Suppressor macrophage treated with lipopolysaccharide for 4 hours (primary cell): Measurements from ENCODE around the gene STPG2.
"Not testable (repeated sequence)": the region's sequence is repeated elsewhere in the genome, so short reads cannot be mapped to it uniquely, and the experiment has no call there.

Experiments
- DNase-seq: peaks from one replicate; pipeline ENCODE4 v3.0.0-alpha.2; 2020

STPG2 gene

DNA sequence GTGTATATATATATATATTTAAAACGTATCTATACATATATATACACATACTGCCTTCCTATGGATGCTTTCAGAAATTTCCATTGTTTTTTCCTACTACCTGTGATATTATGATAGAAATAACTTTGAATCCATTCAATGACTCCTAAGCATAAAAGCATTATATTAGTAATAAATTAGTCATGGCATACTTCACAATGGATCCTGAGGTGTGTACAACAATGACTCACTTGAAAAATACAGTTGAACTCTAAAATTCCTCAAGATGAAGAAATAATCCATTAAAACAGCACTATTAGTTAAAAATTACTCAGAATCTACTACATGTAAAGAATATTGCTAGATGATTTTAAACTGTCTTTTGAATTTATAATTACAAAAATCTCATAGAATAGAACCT lies 201.1 kb downstream of the STPG2 start:
- no peak for DNase-seq

DNA sequence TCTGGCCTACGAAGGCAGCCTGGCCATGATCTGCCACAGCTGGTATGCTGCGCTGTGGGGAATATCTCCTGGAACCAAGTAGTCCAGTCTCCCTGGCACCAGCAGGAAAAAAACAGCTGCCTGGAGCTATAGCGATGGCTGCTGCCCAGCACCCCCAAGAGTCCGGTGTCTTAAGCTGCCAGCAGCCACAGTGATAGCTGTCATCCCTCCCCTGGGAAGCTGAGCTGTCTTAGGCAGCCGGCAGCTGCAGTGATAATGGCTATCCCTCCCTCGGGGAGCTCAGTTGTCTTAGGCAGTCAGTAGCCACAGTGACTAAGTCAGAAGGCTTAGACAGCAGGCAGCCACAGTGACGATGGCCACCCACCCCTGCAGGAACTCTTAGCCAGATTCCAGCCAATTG lies 205.1 kb downstream of the STPG2 start:
- DNase-seq: no peak

DNA sequence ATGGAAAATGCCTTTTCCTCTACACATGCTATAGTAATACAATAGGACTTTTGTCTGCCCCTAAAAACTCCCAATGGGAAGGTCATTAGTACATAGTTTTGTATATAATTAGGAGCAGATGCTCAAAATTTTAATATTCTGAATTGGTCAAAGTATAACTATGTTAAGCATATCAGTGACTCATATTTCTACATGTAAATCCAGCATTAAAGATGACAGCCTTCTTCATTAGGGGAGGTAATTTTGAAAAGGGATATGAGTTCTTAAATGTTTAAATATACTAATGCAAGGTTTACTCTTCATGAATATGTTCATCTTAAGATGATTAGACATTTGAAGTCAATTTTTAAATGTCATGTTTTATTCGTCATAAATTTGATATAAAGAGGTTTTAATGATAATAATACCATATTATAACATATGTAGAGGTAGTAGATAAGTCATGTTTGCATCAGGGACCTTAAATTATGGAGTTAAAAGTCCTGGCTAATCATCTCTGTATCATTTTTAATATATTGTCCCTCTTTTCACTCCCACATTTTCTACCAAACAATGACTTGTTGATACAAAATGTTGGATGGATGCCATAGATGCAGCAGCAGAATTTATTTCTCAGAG lies 218.8 kb downstream of the STPG2 start:
- DNase-seq: no peak

DNA sequence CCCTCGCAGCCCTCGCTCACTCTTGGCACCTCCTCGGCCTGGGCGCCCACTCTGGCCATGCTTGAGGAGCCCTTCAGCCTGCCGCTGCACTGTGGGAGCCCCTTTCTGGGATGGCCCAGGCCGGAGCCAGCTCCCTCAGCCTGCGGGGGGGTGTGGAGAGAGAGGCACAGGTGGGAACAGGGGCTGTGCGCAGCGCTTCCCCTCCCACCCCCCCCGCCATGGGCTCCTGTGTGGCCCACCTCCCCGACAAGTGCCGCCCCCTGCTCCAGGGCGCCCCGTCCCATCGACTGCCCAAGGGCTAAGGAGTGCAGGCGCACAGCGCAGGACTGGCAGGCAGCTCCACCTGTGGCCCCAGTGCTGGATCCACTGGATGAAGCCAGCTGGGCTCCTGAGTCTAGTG lies 220.2 kb downstream of the STPG2 start:
- no peak for DNase-seq

DNA sequence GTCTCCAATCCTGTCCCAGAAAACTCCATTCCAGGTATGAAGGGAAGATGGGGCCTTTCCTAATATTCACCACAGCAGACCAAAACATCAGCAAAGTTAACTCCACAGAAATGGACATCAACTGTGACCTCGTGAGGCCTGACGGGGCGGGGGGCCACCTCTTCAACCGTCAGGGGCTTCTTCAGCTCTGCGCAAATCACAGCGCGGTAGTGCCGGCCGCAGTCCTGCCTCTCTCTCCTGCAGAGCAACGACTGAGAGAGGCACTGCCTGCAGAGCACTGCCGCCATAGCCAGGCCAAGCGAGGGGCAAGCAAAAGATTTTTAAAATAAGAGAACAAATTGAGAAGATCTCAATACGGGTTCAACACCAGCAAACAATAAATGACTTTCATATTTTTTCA lies 226.2 kb downstream of the STPG2 start:
- DNase-seq: no peak

DNA sequence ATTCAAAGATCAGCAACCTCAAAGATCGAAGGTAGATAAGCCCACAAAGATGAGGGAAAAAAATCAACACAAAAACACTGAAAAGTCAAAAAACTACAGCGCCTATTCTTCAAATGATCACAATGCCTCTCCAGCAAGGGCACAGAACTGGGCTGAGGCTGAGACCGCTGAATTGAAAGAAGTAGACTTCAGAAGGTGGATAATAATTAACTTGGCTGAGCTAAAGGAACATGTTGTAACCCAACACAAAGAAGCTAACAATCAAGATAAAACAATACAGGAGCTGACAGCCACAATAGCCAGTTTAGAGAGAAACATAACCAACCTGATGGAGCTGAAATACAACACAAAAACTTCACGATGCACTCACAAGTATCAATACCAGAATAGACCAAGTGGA lies 231.1 kb downstream of the STPG2 start:
- no peak for DNase-seq

DNA sequence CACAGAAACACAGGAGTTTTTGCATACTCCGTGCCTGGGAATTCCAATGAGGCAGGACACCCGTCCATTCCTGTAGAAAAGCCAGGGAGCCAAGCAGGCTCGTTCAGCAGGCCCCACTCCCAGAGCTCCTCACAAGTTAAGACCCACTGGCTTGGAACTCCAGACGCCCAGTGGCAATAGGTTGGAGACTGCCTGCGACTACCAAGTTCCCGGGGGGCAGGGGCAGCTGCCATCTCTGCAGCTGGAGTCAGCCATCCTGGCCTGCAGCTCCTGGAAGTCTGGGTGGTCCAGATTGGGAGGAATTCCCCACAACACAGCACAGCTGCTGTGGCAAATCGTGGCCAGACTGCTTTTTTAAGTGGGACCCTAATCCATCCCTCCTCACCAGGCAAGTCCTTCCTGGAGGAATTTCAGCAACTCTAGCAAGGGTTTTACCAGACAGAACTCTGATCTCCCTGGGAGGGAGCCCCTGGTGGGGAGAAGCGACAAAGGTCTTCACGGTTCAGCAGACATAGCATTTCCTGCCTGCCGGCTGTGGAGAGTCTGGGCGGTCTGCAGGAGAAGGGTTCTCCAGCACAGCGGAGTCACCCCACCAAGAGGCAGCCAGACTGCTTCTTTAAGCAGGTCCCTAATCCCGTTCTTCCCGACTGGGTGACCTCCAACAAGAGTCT lies 231.9 kb downstream of the STPG2 start:
- no peak for DNase-seq

DNA sequence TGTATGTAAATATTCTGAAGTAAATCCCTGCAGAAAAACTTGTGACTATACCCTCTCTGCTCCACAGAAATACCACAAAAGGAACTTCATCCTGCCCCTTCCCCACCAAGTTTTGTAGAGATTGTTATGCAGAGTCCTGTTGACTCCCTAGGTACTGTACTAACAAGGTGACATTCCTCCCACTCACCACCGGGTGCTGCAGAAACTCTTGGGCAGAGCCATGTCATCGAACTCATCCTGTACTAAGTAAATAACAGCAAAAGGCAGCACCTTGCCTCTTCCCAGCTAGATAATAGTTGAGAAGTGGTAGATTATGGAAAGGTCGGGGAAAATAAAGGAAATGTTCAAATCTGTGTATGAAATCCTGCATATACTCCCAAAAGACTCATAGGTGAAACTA lies 233.3 kb downstream of the STPG2 start:
- DNase-seq: no peak

DNA sequence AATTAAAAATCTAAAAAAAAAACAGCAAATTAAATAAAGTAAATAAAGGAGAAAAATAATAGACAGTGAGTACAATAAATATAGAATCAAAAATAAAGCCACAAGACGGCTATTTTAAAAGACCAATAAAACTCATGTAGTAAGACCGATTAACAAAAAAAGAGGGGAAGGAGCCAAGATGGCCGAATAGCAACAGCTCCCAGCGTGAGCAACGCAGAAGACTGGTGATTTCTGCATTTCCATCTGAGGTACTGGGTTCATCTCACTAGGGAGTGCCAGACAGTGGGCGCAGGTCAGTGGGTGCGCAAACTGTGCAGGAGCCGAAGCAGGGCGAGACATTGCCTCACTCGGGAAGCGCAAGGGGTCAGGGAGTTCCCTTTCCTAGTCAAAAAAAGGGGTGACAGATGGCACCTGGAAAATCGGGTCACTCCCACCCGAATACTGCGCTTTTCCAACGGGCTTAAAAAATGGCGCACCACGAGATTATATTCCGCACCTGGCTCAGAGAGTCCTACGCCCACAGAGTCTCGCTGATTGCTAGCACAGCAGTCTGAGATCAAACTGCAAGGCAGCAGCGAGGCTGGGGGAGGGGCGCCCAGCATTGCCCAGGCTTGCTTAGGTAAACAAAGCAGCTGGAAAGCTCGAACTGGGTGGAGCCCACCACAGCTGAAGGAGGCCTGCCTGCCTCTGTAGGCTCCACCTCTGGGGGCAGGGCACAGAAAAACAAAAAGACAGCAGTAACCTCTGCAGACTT lies 239.7 kb downstream of the STPG2 start:
- DNase-seq: not testable (repeated sequence)

DNA sequence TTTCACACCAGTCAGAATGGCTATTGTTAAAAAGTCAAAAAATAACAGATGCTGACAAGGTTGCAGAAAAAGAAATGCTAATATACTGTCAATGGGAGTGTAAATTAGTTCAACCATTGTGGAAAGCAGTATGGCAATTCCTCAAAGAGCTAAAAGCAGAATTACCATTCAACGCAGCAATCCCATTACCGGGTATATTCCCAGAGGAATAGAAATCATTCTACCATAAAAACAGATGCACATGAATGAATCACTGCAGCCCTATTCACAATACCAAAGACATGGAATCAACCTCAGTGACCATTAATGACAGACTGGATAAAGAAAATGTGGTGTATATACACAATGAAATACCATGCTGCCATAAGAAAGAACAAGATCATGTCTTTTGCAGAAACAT lies 243.0 kb downstream of the STPG2 start:
- DNase-seq: no peak

DNA sequence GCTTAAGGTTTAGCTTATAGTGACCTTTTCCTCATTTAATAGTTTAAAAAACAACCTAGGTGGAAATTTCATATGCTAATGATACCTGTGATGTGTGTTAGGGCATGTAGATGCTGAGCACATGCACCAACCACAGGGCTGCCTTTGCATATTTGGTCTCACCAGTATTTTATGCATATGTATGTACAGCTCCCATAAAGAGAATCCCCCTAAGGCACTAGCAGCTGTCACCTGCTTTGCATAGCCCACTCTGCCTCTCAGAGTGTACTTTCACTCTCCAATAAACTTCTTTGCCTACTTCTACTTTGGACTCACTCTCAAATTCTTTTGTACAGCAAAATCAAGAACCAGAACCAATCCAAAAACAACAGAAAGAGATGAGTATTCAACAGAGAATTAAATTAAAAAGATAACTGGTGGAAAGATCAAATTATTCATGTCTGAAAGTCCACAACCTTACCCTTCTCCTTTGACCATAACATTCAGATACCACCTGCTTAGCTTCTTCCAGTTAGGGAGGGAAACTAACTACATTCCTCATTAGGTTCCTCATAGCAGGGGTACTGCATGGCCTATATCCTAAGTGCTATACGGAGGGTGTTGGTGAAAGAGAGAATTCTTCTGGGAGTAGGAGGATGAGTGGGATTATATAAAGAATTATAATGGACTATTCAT lies 250.5 kb downstream of the STPG2 start:
- DNase-seq: no peak

DNA sequence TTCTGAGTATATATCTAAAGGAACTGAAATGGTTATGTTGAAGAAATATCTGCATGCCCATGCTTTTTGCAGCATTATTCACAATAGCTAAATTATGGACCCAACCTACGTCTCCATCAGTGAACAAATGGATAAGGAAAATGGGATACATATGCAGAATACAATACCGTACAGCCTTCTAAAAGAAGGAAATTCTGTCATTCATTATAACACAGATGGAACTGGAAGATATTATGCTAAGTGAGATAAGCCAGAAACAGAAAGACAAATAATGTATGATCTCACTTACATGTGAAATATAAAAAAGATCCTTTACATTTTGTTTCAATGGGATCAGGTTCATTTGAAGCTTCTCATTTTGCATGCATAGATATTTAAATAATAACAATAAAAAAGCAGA lies 263.3 kb downstream of the STPG2 start:
- DNase-seq: no peak

DNA sequence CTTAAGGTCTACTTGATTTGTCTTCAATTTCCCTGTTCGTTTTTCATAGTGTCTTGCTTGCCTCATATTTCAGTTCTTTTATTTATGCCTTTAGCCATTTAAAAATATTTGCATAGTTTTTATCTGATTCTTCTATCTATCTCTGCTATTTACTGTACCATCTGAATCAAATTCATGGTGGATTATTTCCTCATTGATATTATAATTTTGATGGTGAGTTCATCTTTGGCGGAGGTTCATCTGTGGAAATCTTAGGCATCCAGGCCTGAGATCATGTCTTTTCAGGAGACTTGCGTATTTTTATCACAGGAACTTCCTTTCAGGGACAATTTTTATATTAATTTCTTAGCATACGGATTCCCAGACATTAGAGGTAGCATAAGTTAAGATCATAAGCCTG lies 275.2 kb downstream of the STPG2 start:
- DNase-seq: no peak

DNA sequence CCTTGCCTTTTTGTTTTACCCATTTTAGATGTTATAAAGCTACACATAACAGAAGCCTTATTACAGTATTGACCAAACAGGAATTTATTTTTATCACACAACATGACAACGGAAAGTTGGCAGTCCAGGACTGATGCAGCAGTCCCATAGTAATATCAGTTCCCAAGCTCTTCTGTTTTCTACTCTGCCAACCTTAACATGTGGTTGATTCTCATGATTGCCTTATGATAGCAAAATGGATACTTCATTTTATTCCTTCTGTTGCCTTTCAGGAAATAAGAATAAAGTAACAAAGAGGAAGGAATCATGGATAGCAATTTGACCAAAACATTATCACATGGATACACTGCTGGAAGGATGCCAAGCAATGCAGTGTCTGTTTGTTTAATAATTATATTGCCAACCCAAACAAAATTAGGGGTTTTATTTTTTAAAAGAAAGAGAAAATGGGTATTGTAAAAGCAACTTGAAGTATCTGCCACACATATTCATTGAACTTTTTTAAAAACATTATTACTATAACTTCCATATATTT lies 275.7 kb downstream of the STPG2 start:
- no peak for DNase-seq

DNA sequence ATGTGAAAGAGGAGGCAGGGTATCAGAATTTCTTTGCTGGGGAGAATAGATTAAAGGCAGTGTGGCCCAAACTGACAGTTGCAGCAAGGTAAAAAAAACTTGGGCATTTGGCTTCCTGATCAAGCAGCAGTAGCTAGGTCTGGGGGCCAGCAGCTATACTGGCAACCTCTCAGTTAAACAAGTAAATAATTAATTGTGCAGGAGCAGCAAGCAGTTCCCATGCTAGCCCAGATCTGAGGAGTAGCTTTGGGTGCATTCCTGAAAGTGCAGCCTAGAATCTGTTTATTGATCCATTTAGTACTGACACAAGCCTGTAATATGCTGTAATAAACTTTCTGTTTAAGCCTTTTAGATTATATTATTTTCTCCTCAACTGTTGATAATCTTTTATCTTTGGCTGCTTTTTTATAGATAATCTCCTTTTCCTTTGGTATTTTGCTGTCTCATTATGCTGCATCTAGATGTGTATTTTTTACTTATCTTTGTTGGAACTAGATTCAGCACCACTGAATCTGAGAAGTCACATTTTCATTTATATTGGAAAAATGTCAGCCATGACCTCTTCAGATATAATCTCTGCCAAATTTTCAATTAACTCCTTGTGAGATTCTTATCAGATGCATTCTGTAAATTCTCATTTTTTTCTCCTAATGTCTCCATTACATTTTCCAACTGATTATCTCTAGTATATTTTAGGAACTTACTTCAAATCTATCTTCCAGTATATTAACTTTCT lies 276.3 kb downstream of the STPG2 start:
- no peak for DNase-seq

DNA sequence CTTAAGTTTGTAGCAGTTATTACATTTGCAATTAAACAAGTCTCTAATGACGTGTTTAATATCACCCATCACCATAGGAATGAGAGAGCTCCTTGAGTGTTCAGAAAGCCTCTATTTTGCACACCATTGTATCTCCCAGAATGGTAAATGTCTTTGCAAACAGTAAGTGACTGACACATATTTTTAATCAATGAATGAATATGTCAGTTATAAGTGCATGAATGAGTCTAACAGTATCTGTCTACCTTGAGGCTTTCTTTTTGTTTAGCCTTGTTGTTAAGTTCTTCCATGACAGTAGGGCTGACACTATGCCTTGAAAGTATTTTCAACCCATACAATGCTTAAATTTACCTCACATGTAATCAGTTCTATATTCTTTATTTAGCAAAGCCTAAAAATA lies 292.2 kb downstream of the STPG2 start:
- no peak for DNase-seq

DNA sequence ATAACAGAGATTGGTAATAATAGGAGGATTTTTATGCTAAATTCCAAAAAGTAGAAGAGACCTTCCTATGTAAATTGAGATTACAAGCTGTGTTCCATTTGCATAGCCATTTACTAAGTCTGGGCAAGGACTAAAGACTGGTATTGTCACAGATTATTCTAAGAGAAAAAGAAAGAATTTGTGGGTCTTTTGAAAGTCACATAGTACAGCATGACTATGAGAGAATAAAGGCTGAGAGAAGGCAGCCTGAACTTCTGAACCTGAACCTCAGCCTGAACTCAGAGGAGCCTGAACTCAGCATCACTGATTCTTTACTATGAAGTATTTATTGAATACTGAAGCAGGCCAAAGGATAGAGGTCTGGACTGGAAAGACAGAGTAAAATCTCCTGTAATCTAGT lies 297.5 kb downstream of the STPG2 start:
- DNase-seq: no peak

DNA sequence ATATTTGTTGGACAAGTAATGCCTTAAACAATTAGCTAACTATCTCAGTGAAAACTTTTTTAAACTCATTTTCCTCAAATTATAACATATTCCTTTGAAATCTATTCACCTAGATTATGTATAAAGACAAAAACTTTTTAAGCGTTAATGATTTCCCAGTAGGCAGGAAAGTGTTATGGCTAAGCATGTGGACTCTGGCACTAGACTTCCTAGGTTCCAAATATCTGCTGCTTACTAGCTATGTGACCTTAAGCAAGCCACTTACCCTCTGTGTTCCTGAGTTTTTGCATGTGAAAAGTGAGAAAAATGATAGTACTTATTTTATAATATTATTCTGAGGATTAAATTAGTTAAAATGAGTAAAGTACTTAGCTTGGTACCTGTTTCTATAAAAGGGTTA lies 301.8 kb downstream of the STPG2 start:
- no peak for DNase-seq

DNA sequence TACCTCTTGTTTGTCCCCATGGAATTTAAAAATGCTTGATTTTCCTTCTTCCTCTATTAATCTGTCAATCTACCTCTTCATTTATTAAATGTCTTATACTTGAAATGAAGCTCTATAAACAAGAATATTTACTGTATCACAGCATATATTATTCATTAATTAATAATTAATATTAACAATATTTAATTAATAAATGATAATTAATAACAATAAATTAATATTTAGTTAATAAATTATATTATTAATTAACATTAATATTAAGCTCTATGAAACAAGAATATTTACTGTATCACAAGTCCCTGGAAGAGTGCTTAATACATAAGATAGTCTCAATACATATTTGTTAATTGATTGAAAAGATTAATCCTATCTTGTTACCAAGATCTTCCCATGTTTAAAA lies 306.6 kb downstream of the STPG2 start:
- no peak for DNase-seq

DNA sequence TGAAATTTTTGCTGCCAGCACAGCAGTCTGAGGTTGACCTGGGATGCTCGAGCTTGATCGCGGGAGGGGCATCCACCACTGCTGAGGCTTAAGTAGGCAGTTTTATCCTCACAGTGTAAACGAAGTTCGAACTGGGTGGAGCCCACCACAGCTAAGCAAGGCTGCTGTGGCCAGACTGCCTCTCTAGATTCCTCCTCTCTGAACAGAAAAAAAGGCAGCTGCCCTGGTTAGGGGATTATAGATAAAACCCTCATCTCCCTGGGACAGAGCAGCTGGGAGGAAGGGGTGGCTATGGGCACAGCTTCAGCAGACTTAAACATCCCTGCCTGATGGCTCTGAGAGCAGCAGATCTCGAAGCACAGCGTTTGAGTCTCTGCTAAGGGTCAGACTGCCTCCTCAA lies 314.6 kb downstream of the STPG2 start:
- DNase-seq: no peak

DNA sequence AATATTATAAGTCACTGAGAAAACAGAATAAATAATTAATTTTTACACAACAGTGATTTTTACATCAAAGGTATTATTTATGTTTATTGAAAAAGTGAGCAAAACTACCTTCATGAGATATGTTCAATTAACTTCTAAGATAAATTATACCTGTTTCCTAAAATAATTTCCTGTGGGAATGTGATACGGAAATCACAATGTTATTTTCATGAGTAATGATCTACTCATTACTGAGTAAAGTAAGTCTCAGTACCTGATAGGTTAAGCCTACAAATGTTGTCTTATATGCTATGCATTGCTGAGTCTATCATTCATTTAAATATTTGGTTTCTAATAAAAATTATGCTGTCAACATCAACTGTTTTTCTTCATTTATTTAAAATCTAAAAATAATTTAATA lies 324.0 kb downstream of the STPG2 start:
- DNase-seq: no peak

DNA sequence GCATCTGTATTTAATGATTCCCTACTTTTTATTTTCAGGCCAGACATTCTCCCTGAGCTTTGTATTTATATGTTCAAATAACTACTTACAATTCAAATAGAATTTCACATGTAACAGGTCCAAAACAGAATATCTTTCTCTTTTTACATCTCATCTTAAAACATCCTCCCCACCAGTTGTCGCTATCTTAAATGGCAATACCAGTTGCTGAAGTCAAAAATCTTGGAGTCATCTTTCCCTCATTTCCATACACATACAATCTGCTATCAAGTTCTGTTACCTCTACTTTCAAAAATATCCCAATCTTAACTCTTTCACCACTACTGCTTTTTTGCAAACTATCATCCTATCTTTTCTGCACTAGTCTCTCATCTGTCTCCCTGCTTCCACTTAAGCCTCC lies 330.5 kb downstream of the STPG2 start:
- DNase-seq: no peak
